DND-41 (cell line): ENCODE data around the gene GNE.

Source experiments
- CTCF ChIP-seq: IDR thresholded peaks from 2 replicates; pipeline ENCODE4 v1.5.1; 2012; ENCODE audit warnings: borderline replicate concordance, low read length, moderate library complexity, mild to moderate bottlenecking; ENCODE audit not compliant: poor library complexity, severe bottlenecking; ENCODE audit errors: extremely low read depth
- EZH2 ChIP-seq: IDR thresholded peaks from 3 replicates; pipeline ENCODE4 v1.6.1; 2012; ENCODE audit warnings: borderline replicate concordance, low read depth, mild to moderate bottlenecking, moderate library complexity, low read length, inconsistent platforms; ENCODE audit not compliant: severe bottlenecking

- TF ChIP-seq CTCF: no peak
- TF ChIP-seq EZH2: no peak
Observed at GRCh38 chr9:36293171-36293570, 34.9 kb upstream of the GNE start.
